GOT3 (cell line): ENCODE data around the gene WDR74.
A peak's percentile ranks its signal among the peaks of the same experiment; 100 is the strongest.
"Not testable (repeated sequence)": the region's sequence is repeated elsewhere in the genome, so short reads cannot be mapped to it uniquely, and the experiment has no call there.

Source experiments
- DNase-seq: peaks from one replicate; lab custom pipeline; 2025; ENCODE audit warnings: mixed read lengths; lab: John Stamatoyannopoulos, UW

The WDR74 gene

DNA sequence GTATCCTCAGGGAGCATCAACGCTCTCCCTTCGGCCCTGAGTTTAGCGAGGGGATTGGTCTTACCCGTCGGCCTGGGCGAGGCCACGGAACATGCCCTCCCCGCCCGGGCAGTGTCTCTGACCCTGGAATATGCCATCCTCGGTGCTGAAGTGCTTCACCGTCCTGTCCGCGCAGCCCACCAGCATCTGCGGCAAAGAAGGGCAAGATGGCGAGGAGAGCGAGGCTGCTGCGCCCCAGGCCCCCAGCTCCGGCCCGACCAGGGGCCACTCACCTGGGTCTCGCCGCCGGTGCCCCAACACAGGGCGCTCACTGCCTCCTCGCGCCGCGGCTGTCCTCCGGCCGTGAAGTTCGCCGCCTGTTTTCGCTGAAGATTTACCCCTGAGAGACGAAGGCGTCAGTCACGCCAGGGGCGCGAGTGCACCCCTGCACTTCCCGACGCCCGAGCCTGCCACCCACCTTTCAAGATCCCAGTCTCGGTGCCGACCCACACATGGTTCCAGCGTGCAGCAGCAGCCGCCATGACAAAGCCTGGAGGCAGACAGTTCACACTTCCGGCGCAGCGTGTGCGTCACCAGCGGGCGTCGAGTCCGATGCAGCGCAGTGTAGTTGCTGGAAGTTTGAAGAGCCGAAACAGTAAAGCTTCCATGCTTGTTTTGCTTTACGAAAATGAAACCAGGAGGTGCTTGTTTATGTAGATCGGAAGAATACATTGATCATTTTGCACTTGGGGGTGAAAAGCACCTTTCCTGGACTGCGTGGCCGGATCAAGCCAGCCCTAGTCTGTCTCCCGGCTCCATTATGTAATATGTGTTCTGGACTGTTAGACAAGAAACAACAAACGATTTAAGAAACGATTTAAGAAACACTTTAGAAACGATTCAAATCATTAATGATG is at the start of gene WDR74:
Gene WDR74 (minus strand): TSS at position 541 of the 896 bp plus-strand sequence. CDS start 20 bp downstream, at position 521.
- no peak for DNase-seq

DNA sequence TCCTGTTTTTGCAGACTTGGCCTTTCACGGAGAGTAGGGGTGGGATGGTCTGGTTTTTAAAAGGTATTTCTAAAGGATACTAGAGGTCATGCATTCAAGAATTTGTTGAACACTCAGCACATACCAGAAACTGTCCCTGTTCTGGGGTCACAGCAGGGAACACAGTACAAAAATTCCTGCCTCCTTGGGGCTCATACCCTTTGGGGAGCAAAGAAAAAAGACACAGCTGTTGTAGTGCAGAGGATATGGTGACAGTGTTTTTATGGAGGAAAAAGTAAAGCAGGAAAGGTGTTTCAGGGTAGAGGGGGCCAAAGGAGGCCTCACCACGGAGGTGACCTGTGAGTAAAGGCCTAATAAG is 49.7 kb upstream of the WDR74 start:
- no peak for DNase-seq

DNA sequence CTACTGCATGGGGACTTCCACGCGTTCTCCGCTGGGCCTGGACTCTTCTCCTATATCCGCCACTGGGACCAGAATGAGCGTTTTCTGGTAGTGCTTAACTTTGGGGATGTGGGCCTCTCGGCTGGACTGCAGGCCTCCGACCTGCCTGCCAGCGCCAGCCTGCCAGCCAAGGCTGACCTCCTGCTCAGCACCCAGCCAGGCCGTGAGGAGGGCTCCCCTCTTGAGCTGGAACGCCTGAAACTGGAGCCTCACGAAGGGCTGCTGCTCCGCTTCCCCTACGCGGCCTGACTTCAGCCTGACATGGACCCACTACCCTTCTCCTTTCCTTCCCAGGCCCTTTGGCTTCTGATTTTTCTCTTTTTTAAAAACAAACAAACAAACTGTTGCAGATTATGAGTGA is 49.0 kb upstream of the WDR74 start:
- DNase-seq = no peak

- no peak for DNase-seq
Observed at GRCh38 chr11:62885137-62885750, 45.9 kb upstream of the WDR74 start.

GRCh38 chr11:62883673-62884072 is 44.3 kb upstream of the WDR74 start:
- no peak for DNase-seq

- DNase-seq = no peak
Observed at GRCh38 chr11:62882788-62883501, 43.6 kb upstream of the WDR74 start.

GRCh38 chr11:62882431-62882749 is 43.0 kb upstream of the WDR74 start:
- no peak for DNase-seq

- peak; percentile 87 for DNase-seq
Observed at GRCh38 chr11:62881579-62882430, 42.4 kb upstream of the WDR74 start.

GRCh38 chr11:62880803-62881578 is 41.6 kb upstream of the WDR74 start, which contains the start of gene SLC3A2:
Gene SLC3A2 (plus strand): TSS chr11:62880896. CDS start chr11:62881024, 128 bp downstream.
- peak; percentile 77 for DNase-seq

DNA sequence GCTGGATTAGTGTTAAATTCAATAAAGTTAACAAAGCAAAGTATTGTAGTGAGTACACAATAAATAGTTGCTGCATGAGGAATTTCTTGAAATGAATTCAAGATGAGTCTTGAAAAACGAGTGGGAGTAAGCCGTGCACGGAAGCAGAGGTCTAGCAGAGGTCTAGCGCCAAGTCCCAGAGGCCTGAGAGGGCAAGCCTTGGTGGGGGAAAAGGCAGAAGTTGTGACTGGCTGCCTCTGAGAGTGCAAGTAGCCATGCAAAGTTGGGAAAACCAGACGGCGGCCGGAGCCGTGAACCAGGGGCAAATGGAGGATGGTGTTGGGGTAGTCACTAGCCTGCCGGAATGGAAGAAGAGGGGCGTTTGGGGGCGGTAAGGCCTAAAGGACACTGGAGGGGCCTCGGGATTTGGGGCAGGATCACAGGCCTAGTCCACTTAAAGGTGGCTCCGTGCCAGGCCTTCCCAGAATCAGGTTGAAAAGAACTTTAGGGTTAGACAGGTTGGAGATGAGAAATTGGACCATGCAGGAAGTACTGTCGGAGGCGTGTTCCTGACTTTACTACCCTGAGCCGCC is 40.9 kb upstream of the WDR74 start:
- DNase-seq = peak; percentile 36

DNA sequence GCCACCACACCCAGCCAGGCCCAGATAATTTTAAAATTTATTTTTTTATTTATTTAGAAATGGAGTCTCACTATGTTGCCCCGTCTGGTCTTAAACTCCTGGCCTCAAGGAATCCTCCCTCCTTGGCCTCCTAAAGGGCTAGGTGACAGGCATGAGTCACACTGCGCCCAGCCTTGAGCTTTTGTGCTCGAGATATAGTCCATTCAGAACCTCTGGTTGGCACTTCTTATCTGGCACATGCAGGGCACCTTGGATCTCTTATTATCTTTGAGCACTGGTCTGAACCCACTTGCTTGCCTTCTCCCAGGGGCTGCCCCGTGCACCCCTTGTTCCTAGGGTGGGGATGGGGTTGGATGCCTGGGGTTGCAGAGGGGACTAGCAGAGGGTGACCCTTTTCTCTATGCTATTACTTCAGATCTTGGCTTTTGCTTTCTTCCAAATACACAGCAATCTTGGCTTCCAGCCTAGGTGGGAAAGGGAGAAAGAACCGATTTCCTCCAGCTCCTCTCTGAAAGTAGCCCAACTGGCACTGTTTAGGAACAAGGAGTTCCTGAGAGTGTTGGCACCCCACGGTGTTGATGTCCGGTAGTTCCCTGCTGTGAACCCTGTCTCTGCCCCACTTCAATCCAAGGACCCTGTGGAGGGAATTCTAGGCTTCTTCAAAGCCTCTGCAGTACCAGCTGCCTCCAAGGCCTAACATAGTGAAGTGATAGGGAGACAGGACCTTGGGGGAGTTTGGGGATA is 40.0 kb upstream of the WDR74 start:
- DNase-seq = no peak

- no peak for DNase-seq
Observed at GRCh38 chr11:62876712-62877111, 37.3 kb upstream of the WDR74 start.

GRCh38 chr11:62875698-62876478 is 36.5 kb upstream of the WDR74 start:
- DNase-seq = no peak

GRCh38 chr11:62874851-62875250 is 35.5 kb upstream of the WDR74 start:
- no peak for DNase-seq

DNA sequence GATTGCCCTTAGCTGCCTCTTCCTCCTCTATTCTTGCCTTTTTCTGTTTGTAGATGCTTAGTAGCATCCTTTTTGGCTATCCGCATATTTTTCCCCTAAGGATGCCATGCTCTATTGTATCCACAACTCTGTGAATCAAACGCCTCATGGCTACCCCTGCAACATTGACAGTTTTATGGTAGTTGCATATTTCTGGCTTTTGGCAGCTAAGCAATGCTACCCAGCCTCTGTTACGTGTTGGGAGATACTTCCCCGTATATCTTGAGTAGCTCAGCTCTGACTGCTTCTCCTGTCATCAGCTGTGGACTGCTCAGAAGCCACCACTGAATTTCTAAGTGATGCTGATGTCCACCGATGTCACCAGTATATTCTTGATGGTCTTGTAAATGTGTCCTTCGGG is 26.2 kb upstream of the WDR74 start:
- no peak for DNase-seq

DNA sequence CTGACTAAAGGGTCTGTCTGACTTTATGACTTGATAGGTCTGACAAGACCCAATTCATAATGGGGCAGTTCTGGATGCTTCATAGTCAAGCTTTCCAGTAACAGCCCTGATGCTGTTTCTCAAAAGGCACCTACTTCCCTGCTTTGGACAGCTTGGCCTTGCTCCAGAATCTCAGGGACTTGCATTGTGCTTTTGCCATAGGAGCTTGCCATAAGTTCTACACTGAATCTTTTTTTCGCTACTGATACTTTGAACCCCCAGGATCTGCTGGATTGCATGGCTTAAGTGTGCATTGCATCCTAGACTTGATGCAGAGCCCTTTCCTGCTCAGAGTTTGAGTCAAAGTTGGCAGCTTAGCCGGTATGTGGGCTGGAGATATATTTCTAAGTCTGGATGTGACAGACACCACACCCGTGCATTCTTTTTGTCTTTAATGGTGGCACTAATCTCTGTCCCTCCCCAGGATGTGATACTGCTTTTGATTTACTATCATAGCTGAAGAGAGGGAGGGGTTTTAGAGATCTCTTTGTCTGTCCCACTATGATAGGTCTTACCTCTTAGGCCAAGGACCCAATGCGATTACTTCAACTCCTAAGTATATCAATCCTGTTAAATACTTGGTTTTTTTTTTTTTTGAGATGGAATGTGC is 24.4 kb upstream of the WDR74 start:
- no peak for DNase-seq

DNA sequence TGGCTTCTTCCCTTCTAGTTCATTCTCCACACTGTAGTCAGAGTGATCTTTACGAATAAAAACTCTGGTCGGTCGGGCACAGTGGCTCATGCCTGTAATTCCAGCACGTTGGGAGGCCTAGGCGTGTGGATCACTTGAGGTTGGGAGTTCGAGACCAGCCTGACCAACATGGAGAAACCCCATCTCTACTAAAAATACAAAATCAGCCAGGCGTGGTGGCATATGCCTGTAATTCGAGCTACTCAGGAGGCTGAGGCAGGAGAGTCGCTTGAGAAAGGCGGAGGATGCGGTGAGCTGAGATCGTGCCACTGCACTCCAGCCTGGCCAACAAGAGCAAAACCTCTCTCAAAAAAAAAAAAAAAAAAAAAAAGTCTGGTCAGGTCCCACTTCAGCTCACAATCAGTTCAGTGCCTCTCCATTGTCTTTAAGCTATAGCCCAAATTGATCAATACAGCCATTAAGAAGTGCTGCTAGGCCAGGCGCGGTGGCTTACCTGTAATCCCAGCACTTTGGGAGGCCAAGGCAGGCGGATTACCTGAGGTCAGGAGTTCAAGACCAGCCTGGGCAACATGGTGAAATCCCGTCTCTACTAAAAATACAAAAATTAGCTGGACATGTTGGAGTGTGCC is 22.3 kb upstream of the WDR74 start:
- not testable (repeated sequence) for DNase-seq
